HuH-7.5 (cell line): Measurements from ENCODE around the gene PLA2G2E.
"Not testable (repeated sequence)": the region's sequence is repeated elsewhere in the genome, so short reads cannot be mapped to it uniquely, and the experiment has no call there.

Source experiments
- DNase-seq: peaks from one replicate; pipeline ENCODE4 v3.0.0; 2011; ENCODE audit warnings: low spot score

Gene PLA2G2E

DNA sequence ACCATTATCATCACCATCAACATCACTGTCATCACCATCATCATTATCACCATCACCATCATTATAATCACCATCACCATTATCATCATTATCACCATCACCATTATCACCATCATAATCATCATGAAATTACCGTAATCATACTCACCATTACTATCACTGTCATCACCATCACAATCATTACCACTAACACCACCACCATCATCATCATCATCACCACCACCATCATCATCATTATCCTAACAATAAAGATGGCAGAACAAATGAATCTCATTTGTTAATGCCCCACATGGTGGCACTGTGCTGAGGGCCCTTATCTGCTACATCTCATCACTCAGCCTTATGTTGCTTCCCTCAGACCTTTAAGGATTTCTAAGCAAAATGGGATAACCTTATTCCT is 9.4 kb upstream of the PLA2G2E start:
- DNase-seq, result no peak

DNA sequence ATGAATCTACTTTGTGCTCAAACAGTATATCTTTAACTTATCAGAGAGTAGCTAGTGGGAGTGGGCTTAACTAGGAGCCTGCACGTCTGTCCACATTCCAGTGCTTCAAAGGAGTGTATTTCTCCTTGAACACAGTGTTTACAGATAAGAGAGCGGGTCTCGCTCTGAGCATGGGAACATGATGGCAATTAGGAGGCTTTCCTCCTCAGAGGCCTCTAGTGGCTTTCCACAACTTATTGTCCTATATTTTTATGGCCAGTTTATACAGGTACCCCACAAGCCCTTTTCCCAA is 3.7 kb upstream of the PLA2G2E start:
- DNase-seq, result not testable (repeated sequence)

DNA sequence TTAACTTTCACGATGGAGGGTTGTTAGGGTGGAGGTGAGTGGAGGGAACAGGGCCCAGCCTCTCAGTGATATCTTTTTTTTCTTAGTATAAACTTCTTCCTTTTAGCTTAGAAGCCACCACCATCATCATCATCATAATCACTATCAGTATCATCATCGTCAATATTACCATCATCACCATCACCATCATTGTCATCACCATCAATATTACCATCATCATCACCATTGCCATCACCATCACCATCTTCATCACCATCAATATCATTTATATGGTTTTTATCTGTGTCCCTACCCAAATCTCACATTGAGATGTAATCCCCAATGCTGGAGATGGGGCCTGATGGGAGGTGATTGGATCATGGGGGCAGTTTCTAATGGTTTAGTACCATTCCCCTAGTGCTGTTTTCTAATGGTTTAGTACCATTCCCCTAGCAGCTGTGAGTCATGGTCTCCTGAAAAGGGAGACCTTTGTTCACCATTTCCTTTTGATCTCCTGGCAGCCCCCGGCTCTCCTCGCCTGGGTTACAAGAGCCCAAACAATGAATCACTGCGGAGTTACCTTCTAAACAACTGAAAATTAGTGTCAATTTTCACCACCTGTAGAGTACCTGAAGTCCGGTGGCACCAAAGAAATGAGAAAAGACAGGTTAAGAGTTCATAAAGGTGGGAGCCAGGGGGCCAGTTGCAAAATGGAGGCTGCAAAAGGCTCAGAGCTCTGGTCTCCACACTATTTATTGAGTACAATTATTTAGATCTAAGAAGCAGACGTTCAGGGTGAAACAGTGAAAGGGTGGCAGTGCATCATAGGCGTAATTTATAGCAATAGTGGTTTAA is 3.1 kb upstream of the PLA2G2E start:
- no peak for DNase-seq

DNA sequence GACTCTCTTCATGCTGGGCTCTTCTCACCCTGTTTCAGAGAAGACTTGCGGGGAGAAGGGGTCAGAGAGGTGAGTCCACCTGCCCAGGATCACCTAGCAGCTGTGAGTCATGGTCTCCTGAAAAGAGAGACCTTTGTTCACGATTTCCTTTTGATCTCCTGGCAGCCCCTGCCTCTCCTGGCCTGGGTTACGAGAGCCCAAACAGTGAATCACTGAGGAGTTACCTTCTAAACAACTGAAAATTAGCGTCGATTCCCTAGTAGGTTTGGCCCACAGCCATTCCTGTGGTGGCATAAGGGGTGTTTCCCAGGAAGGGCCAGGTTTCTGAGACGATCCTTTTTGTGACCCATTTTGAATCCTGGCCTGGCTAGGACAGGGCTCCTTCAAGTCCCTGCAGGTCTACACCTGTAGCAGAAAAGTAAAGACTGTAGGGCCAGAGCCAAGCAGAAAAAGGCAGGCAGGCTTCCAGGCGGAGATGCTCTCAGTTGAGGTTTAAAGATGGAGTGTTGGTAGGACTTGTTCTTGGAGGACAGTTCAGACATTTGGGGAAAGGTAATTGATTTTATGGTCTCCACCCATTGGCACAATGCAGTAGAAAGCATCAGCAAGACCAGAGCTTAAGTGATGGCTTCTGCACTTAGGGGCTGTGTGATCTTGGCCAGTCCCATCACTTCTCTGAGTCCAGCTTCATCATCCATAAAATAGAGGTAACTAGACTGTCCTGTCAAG is 2.1 kb upstream of the PLA2G2E start:
- DNase-seq, result no peak

DNA sequence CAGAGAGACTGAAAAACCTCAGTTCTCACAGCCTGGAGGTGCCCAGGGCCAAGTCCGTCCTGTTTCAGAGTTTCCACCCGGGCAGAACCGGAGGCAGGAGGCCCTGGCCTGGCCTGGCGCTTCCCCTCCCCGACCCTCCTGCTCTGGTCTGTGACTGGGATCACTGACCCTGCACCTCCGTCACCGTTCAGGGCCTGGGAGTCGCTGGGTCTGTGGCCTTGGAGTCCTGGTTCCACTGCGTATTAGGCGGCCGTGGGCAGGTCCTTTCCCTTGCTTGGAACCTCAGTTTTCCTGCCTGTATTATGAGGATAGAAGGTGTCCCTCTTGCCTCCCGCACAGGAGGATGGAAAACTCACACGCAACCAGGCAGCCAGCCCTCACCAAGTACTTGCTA is 533 bp upstream of the PLA2G2E start:
- no peak for DNase-seq

DNA sequence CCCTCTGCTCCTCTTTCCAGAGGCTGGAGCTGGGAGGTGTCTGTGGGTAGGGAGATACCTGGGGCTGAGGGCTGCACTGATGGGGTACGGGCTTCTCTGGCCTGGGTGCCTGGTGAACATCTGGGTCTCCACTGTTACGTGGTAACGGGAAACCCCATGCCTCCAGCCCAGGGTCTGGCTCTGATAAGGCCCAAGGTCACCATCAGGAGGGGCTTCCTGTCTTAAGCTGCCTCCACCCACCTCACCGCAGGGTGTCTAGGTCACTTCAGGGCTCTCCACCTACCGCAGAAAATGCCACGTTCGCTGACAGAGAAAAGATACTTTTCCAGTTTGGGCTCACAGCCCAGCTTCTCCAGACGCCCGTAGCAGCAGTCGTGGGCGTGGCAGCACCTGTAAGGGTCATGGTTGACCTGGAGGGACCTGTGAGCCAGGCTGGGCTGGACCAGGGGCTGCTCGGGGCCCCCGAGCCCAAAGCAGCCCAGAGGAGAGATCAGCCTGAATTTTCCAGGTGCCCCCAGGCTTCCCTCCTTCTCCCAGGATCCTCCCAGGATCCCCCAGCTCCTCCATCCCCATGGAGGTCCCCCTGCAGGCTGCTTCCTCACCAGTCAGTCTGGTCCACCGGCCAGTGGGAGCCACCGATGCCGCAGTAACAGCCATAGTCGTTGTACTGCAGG is 1.3 kb downstream of the PLA2G2E start:
- no peak for DNase-seq

DNA sequence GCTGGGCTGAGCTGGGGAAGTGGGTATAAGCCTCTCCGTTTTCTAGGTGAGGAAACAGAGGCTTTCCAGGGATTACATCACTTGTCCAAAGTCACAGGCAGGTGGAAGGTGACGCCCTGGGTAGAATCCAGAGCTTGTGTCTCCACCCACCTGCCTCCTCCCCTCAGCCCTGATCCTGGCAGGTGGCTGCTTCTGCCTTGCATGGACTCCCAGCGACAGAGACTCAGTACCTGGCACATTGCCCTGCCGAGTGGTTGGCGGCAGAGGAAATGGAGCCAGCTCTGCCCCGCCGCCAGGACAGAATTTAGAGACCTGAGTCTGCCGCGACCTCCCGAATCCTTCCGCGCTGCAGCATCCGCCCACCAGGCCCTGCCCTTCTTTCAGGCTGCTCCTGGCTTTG is 2.1 kb downstream of the PLA2G2E start:
- DNase-seq, result no peak

DNA sequence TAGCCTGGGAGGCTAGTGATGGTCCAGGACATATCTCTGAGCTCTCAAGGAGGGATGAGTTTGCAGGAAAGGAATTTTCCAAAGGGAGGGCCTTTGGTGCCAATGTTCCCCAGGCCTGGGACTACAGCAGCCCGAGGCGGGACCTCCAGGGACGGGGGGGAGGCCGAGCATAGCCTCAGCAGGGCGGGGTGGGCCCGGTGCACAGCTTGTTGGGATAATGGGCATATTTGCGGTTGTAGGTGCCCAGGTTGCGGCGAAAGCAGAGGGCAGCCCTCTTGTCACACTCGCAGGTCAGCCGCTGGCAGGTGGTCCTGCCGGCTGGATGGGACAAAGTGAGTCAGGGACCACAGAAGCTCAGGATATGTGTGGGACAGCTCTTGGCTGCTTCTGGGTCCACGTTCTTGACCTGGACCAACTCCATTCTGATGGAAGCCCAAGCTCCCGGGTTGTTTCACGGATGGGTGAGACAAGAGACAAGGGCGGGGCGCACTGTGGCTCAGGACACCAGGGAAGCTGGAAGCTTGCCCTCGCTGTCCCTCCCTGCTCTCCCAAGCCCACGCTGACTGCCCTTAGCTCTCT is 3.2 kb downstream of the PLA2G2E start:
- DNase-seq, result no peak

DNA sequence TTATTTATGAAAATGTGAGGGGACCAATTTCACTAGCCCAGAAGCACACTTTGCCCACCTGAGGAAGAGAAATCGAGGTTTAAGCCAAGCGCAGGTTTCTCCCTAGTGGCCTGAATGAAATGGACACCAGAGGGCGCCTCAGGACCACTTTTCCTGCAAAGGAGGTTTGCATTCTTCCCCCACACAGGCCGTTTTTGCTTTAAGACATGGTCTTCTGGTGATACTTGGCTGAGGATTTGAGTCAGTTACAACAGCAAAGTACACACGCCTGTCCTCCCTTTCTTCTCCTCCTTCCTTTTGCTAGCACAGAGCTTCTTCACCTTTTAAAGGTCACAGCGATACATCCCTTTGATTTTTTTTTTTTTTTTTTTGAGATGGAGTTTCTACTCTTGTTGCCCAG is 5.4 kb downstream of the PLA2G2E start:
- peak; percentile 68 for DNase-seq

DNA sequence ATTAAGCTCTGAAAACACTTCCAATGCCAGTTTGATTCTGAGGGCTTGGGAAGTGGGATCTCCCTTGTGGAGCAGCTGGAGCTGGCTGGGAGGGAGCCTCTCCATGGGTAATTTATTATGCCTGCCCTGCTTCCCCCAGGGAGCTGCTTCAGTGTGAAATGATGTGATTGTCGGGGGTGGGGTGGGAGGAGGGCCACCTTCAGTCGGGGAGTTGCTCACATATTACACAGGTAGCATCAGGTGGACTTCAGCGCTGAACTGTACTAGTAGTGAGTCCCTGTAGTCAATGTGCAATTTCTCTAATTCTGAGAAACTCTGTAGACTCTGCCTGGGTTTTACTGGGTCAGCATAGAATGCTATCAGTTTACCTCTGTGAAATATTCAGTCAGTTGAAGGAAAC is 12.8 kb downstream of the PLA2G2E start:
- no peak for DNase-seq

DNA sequence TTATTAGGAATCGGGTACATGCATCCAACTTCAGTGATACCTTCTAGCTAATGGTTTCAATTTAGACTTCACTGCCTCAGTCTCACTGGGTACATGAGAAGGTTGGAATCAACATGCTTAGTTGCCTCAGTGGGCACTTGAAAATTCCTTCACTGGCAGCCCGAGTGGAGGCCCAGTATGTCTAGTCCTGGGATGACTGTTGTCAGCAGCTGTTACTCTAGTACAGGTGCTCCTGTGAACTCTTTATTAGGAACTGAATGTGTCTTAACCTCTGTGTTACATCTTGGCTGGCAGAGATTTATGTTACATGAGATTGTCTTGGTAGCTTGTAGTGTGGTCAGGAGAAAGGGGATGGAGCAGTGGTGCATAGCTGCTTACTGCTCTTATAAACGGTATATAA is 13.4 kb downstream of the PLA2G2E start:
- DNase-seq, result no peak

DNA sequence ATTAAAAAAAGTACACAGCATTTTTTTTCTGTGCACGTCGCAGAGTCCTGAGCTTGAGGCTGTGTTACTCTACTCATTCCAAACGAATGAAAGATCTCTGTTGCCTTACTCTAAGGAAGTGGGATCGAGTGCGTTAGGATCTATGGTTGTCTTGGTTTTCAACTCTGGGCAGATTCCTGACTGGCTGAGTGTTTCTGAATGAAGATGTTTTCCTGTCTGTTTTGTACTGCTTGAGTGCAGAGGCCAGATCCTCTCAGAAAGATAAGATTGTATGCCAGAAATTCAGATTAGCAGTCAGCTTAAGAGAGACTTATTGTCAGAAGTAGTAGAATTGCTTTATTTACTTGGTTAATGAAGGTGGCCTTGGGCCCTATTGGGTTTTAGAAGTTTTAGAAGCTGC is 14.0 kb downstream of the PLA2G2E start:
- no peak for DNase-seq

DNA sequence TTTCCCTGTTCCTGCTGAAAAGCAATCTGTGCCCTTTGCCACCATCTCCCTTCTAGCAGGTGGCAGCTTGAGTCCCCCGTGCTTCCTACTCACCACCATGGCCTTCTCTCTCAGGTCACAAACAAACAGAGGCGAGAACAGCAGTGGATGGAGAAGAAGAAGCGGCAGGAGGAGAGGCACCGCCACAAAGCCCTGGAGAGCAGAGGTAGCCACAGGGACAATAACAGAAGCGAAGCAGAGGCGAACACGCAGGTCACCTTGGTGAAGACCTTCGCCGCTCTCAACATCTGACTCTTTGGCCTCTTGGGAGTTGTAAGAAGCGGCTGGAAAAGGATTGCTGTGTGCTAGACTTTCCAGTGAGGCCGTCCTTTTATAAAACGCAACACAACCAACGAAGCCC is 16.0 kb downstream of the PLA2G2E start:
- DNase-seq, result no peak

DNA sequence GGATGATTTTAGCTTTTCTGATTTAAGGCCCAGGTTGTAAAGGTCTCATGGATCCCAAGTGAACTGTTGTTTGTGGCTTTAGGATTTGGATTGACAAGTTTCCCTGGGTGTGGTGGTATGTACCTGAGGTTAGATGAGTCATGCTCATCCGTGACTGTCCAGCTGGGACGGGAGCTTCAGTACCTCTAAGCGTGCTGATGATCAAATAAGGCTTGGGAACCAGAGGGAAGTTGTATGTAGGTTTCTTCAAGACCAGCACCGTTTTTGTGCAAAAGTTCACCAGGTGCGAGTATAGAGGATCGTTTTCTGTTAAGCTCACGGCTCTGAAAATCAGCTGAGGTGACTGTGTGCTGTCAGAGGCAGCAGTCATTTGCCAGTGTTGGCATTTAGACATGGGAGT is 19.8 kb downstream of the PLA2G2E start:
- no peak for DNase-seq

DNA sequence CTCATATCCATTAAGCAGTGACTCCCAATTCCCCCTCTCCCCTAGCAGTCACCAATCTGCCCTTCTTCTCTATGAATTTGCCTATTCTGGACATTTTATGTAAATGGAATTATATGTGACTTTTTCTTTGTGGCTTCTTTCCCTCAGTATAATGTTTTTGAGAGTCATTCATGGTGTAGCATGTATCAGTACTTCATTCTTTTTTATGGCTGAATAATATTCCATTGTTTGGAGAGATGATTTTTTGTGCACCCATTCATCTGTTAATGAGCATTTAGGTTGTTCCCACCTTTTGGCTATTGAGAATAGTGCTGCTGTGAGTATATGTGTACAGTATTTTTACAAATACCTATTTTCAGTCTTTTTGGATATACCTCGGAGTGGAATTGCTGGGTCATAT is 21.8 kb downstream of the PLA2G2E start:
- no peak for DNase-seq

DNA sequence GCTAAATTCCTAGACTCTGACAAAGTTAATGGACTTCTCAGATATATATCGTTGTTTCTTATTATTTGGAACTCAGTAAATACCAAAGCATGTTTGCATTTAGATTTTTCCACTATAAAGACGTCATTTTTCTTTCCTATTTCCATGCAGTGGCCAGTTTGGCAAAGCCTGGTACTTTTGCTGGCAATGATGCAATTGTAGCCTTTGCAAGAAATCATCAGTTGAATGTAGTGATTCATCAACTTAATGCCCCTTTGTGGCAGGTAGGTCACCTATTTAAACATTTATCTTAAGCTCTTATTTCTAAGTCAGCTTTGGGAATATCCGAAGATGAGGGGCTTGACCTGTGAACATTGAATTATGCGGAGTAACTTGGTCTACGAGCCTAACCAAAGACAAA is 29.2 kb downstream of the PLA2G2E start:
- DNase-seq, result no peak

DNA sequence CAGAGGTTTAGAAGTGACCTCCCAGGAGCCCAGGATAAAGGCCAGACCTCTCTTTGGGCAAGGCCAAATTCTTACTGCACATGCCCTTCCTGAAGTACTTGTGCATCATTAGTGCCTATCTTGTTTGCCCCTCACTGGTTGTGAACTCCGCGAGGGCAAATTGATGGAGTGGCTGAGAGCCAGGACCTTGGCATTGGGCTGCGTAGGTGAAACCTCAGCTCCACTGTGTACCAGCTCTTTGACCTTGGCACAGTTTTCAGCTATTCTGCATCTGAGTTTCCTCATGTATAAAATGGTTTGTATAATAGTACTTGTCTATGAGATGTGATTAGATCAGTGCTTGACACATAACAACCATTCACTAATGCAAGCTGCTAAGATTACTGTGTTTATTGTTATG is 29.7 kb downstream of the PLA2G2E start:
- no peak for DNase-seq

DNA sequence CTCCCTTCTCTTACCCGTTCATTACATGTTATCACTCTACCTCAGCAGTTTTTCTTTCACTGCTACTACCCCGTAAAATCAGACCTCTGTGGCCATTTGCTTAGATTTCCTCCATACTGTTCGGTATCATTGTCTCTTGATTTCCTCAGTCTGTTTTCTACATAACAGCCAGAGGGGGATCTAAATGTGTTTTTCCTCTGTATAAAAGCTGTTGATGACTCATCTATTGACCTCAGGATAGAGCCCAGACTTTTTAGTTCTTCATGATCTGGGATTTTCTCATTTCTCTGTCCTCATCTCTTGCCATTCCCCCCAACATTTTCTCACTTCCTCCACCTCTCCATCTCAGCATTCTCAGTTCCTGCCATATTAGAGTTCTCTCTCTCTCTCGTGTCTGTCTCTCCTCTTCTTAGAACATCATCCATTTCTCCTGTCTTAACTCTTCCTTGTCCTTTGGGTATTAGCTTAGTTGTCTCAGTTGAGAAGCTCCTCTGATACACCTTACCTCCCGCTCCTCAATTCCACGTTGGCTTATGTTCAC is 30.7 kb downstream of the PLA2G2E start:
- no peak for DNase-seq

DNA sequence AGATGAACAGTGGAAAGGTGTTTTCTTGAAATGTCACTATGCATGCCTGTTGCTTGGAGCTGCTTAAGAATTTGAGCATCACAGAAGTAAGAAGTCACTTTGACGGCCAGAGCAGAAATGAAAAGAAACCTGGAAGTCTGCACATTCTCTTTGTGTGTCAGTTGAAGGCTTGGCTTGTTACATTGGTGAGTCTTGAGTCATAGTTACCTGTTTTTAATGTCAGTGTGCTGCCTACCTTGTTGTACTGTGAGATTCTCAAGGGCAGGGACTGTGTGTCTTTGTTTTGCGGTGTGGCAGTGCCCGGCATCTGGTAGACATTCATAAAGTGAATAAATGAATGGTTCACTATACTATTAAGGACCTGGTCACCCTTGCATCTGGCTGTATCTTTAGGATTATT is 31.3 kb downstream of the PLA2G2E start:
- no peak for DNase-seq

DNA sequence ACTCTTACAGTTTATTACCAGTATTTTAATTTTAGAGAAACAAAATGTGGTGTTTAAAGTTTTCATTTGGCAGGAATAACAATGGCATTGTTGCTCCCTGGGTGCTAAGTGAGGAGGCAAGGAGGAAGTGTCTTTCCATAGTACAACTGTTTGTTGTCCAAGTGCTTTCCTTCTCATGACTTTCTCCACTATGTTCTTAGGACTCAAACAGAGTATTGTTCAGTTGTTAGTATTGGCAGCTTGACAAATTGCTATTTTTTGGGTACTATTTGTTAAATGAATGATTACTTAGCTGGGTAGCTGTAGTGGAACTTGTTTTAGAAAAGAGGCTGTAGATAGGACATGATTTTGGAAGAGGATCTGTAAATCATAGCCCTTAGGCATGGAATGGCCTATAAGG is 33.8 kb downstream of the PLA2G2E start:
- no peak for DNase-seq

DNA sequence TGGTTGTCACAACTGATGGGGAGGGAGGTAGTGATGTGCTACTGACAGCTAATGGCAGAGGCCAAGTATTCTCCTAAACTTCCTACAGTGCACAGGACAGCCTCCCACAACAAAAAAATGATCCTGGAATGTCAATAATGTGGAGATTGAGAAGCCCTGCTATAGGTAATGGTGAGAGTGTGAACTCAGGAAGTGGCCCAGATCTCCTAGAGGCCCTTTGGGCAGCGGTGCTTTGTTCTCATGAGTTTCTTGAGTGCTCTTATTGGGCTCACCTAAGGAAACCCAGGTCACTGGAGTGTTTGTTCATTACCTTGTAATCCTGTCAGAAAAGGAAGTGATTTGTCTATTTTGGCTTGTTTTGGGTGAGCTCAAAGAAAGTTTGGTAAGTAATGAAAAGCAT is 35.3 kb downstream of the PLA2G2E start:
- DNase-seq, result no peak

DNA sequence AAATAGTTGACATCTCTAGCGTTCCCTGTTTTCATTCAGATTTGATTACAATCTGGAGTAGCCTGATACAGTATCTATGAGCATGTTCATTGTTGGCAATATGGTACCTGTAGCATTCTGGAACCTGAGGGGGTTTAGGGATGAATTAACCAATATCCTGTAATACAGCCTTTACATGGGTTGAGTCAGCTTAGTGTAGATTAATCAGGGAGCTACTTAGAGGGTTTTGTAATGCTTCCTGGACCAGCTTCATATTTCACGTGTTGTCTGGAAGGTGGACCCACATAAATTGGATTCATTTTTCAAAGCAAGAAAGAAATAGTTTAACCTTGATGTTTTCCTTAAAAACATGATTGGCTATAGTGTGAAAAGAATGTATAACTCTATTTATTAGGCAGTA is 37.6 kb downstream of the PLA2G2E start:
- no peak for DNase-seq

DNA sequence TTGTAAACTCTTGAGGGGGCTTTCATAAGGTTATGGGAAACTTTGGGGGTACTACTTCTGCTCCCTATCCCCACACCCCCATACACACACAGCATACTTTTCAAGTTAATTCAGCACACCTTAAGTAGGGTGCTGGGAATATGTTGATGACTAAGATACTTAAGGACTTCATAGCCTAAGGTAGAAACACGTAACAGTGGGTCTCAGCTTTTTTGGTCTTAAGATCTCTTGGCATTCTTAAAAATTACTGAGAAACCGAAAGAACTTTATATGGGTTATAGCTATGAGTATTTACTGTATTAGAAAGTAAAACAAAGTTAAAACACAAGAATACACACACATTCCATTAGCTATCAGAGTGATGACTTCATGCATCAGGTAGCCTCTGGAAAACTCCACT is 39.1 kb downstream of the PLA2G2E start:
- DNase-seq, result no peak
